Mesendoderm (in vitro differentiated cells): ENCODE data around the gene WNT7A.

Experiments used
- DNase-seq: peaks from one replicate; pipeline ENCODE4 v3.0.0; 2013
- H2AK5ac ChIP-seq: 2 replicates; pipeline ENCODE4 v1.6.1; 2013; ENCODE audit warnings: low read length, inconsistent platforms
- H2BK120ac ChIP-seq: 2 replicates; pipeline ENCODE4 v1.6.1; 2013; ENCODE audit warnings: low read depth, mild to moderate bottlenecking, low read length, moderate library complexity, mixed read lengths
- H2BK15ac ChIP-seq: replicated peaks from 2 replicates; pipeline ENCODE4 v1.6.1; 2013; ENCODE audit warnings: low read depth, mild to moderate bottlenecking, moderate library complexity
- H2BK5ac ChIP-seq: 2 replicates; pipeline ENCODE4 v1.6.1; 2013; ENCODE audit warnings: low read length, inconsistent platforms
- H3K18ac ChIP-seq: 2 replicates; pipeline ENCODE4 v1.6.1; 2013; ENCODE audit warnings: mild to moderate bottlenecking, low read length, mixed read lengths
- H3K23ac ChIP-seq: one replicate; pipeline ENCODE4 v1.6.1; 2013; ENCODE audit warnings: low read length
- H3K27ac ChIP-seq: 2 replicates; pipeline ENCODE4 v1.5.1; 2013; ENCODE audit warnings: low read depth, mild to moderate bottlenecking, inconsistent platforms, low read length, moderate library complexity
- H3K27me3 ChIP-seq: 2 replicates; pipeline ENCODE4 v1.6.1; 2013; ENCODE audit warnings: low read length, control low read depth, mild to moderate bottlenecking, inconsistent platforms; ENCODE audit not compliant: insufficient read depth, poor library complexity
- H3K36me3 ChIP-seq: 2 replicates; pipeline ENCODE4 v1.6.1; 2013; ENCODE audit warnings: low read length, inconsistent platforms; ENCODE audit not compliant: control insufficient read depth, insufficient read depth
- H3K4ac ChIP-seq: one replicate; pipeline ENCODE4 v1.6.1; 2013; ENCODE audit warnings: low read depth, mild to moderate bottlenecking, low read length, moderate library complexity
- H3K4me1 ChIP-seq: 2 replicates; pipeline ENCODE4 v1.6.1; 2013; ENCODE audit warnings: low read depth, low read length, inconsistent platforms; ENCODE audit not compliant: control insufficient read depth
- H3K4me2 ChIP-seq: 2 replicates; pipeline ENCODE4 v1.6.1; 2013; ENCODE audit warnings: low read length
- H3K4me3 ChIP-seq: 2 replicates; pipeline ENCODE4 v1.5.1; 2013; ENCODE audit warnings: mild to moderate bottlenecking, low read length
- H3K56ac ChIP-seq: one replicate; pipeline ENCODE4 v1.6.1; 2013; ENCODE audit warnings: low read length
- H3K79me1 ChIP-seq: 2 replicates; pipeline ENCODE4 v1.6.1; 2013; ENCODE audit warnings: low read length, inconsistent platforms
- H3K79me2 ChIP-seq: 2 replicates; pipeline ENCODE4 v1.6.1; 2013; ENCODE audit warnings: mild to moderate bottlenecking, low read length; ENCODE audit not compliant: control insufficient read depth, insufficient read depth
- H3K9ac ChIP-seq: 2 replicates; pipeline ENCODE4 v1.6.1; 2013; ENCODE audit warnings: low read length, inconsistent platforms
- H4K5ac ChIP-seq: one replicate; pipeline ENCODE4 v1.6.1; 2013; ENCODE audit warnings: low read length
- H4K8ac ChIP-seq: one replicate; pipeline ENCODE4 v1.6.1; 2013; ENCODE audit warnings: low read depth, mild to moderate bottlenecking, control low read depth, low read length, moderate library complexity
- WGBS: extraction: QIAGEN DNeasy Blood & Tissue Kit; methylation state at CpG from one replicate; pipeline ENCODE4 v1.1.7; 2013; ENCODE audit warnings: low lambda C conversion rate, missing lambda C conversion rate; ENCODE audit not compliant: insufficient coverage; ENCODE audit errors: extremely low coverage; 5-methylcytosine and 5-hydroxymethylcytosine counted together

The WNT7A gene

DNA sequence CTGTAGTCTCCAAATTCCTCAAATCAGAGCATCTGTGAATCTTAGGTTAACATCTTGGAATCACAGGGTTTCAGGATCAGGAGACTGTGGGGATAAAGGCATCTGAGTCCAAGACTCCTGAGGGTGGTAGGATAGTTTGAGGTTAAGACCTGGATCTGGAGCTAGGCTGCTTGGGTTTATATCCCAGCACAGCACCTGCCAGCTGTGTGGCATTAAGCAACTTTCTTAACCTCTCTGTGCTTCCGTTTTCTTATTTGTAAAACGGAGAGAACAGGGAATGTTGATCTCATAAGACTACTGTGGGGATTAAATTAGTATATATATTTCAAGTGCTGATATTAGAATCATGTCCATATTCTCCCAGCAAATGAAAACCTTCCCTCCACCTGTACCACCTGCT lies 33.6 kb downstream of the WNT7A start:
- Histone ChIP-seq H2AK5ac (no peak overlapping the region), H3K27ac (no peak overlapping the region), H3K36me3 (no peaks in the 10 kb centered on the region), H3K23ac (no peak overlapping the region), H3K79me1 (no peaks in the 10 kb centered on the region), H2BK15ac (no peak overlapping the region), H3K4me1 (no peaks in the 10 kb centered on the region), H3K9ac (no peak overlapping the region), H3K4me2 (no peak overlapping the region), H2BK5ac (no peak overlapping the region), H3K18ac (no peak overlapping the region), H2BK120ac (no peak overlapping the region), H4K8ac (no peak overlapping the region), H4K5ac (no peak overlapping the region), H3K56ac (no peak overlapping the region), H3K4me3 (no peak overlapping the region), H3K27me3 (no peaks in the 10 kb centered on the region), H3K79me2 (no peaks in the 10 kb centered on the region), H3K4ac (no peak overlapping the region)
- DNase-seq: no peak
- WGBS: no CpG with 5 or more reads among the region's 2 CpGs

GRCh38 chr3:13845806-13846205 lies 34.1 kb downstream of the WNT7A start:
- Histone ChIP-seq H3K23ac (no peak overlapping the region), H3K27ac (no peak overlapping the region), H2AK5ac (no peak overlapping the region), H3K56ac (no peak overlapping the region), H4K5ac (no peak overlapping the region), H2BK15ac (no peak overlapping the region), H3K4me1 (no peaks in the 10 kb centered on the region), H3K4me2 (no peak overlapping the region), H3K79me2 (no peaks in the 10 kb centered on the region), H3K27me3 (no peaks in the 10 kb centered on the region), H3K9ac (no peak overlapping the region), H3K18ac (no peak overlapping the region), H2BK120ac (no peak overlapping the region), H3K79me1 (no peaks in the 10 kb centered on the region), H3K36me3 (no peaks in the 10 kb centered on the region), H2BK5ac (no peak overlapping the region), H4K8ac (no peak overlapping the region), H3K4me3 (no peak overlapping the region), H3K4ac (no peak overlapping the region)
- no peak for DNase-seq
- WGBS: no CpG with 5 or more reads among the region's 7 CpGs

DNA sequence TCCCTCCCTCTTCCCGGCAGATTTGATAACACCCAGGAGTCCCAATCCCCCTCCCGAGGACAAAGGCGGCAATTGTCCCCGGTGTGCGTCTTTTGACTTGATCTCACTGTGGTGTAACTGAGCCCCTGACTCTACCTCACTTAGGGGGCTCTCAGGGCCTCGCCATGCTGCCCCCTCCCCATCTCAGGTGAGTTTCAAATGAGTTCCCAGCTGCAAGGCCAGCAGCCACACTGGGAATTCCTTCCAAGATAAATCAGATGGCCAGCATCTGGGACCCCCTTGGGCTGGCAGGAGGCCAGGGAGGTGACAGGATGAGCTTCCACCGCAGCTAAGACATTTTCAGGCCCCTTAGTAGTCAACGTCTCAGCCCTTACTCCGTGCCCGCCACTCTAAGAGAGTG lies 35.0 kb downstream of the WNT7A start:
- Histone ChIP-seq H2BK5ac (no peak overlapping the region), H2BK120ac (no peak overlapping the region), H3K79me2 (no peaks in the 10 kb centered on the region), H3K4ac (no peak overlapping the region), H3K27ac (no peak overlapping the region), H3K36me3 (no peaks in the 10 kb centered on the region), H3K56ac (no peak overlapping the region), H3K27me3 (no peaks in the 10 kb centered on the region), H3K79me1 (no peaks in the 10 kb centered on the region), H4K8ac (no peak overlapping the region), H2AK5ac (no peak overlapping the region), H3K18ac (no peak overlapping the region), H2BK15ac (no peak overlapping the region), H4K5ac (no peak overlapping the region), H3K4me2 (no peak overlapping the region), H3K23ac (no peak overlapping the region), H3K4me3 (no peak overlapping the region), H3K9ac (no peak overlapping the region), H3K4me1 (no peaks in the 10 kb centered on the region)
- DNase-seq: no peak
- no CpG with 5 or more reads among the region's 10 CpGs for WGBS

GRCh38 chr3:13844286-13844685 lies 35.6 kb downstream of the WNT7A start:
- WGBS: no CpG with 5 or more reads among the region's 5 CpGs
- Histone ChIP-seq H3K23ac (no peak overlapping the region), H3K9ac (no peak overlapping the region), H3K27ac (no peak overlapping the region), H3K36me3 (no peaks in the 10 kb centered on the region), H3K4me2 (no peak overlapping the region), H3K79me1 (no peaks in the 10 kb centered on the region), H3K56ac (no peak overlapping the region), H3K4me1 (no peaks in the 10 kb centered on the region), H2AK5ac (no peak overlapping the region), H3K18ac (no peak overlapping the region), H3K4me3 (no peak overlapping the region), H3K79me2 (no peaks in the 10 kb centered on the region), H2BK15ac (no peak overlapping the region), H2BK5ac (no peak overlapping the region), H3K27me3 (no peaks in the 10 kb centered on the region), H4K5ac (no peak overlapping the region), H3K4ac (no peak overlapping the region), H2BK120ac (no peak overlapping the region), H4K8ac (no peak overlapping the region)
- DNase-seq: no peak

DNA sequence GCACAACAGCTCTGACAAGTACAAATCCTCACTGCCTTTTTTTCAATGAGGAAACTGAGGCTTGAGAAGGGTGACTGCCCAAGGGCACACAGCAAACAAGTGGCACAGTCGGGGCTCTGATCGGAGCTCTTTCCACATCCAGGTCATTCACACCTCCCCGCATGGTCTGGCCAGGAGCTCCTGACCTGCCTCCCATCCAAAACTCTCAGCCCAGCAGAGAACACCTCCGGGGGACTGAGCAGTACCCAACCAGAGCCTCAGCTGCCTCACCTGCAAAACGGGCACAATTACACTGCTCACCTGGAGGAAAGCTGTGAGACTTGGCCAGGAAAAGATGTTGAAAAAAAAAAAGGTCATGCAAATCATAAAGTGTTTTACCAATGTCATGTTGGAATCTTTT lies 36.5 kb downstream of the WNT7A start:
- no peaks in the 10 kb centered on the region for H3K27me3 ChIP-seq
- no peak overlapping the region for H3K9ac ChIP-seq
- no peak overlapping the region for H3K4ac ChIP-seq
- H2AK5ac ChIP-seq: no peak overlapping the region
- H3K18ac ChIP-seq: no peak overlapping the region
- no peak overlapping the region for H3K4me2 ChIP-seq
- no peak overlapping the region for H2BK120ac ChIP-seq
- H3K79me2 ChIP-seq: no peaks in the 10 kb centered on the region
- no peaks in the 10 kb centered on the region for H3K4me1 ChIP-seq
- H2BK15ac ChIP-seq: no peak overlapping the region
- H4K8ac ChIP-seq: no peak overlapping the region
- H3K27ac ChIP-seq: no peak overlapping the region
- no peak for DNase-seq
- H4K5ac ChIP-seq: no peak overlapping the region
- H3K56ac ChIP-seq: no peak overlapping the region
- no peak overlapping the region for H3K23ac ChIP-seq
- H2BK5ac ChIP-seq: no peak overlapping the region
- no peaks in the 10 kb centered on the region for H3K36me3 ChIP-seq
- H3K4me3 ChIP-seq: no peak overlapping the region
- no peaks in the 10 kb centered on the region for H3K79me1 ChIP-seq
- no CpG with 5 or more reads among the region's 5 CpGs for WGBS

DNA sequence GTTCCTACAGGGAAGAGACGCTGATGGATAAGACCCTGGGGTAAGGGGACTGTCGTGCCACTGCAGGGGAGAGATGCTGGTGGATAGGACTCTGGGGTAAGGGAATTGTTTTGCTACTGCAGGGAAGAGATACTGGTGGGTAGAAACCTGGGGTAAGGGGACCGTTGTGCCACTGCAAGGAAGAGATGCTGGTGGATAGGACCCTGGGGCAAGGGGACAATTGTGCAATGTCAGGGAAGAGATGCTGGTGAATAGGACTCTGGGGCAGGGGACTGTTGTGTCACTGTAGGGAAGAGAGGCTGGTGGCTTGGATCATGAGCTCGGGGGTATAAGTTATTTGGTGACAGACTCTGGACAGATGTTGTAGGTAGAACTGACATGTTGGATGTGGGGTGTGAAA lies 37.6 kb downstream of the WNT7A start:
- Histone ChIP-seq H3K4me2 (no peak overlapping the region), H3K9ac (no peak overlapping the region), H3K36me3 (no peaks in the 10 kb centered on the region), H2BK15ac (no peak overlapping the region), H4K5ac (no peak overlapping the region), H3K18ac (no peak overlapping the region), H2BK120ac (no peak overlapping the region), H4K8ac (no peak overlapping the region), H3K79me1 (no peaks in the 10 kb centered on the region), H3K56ac (no peak overlapping the region), H3K79me2 (no peaks in the 10 kb centered on the region), H3K4me3 (no peak overlapping the region), H3K23ac (no peak overlapping the region), H3K4ac (no peak overlapping the region), H2AK5ac (no peak overlapping the region), H3K27ac (no peak overlapping the region), H3K27me3 (no peaks in the 10 kb centered on the region), H2BK5ac (no peak overlapping the region), H3K4me1 (no peaks in the 10 kb centered on the region)
- WGBS: no CpG with 5 or more reads among the region's 4 CpGs
- no peak for DNase-seq
